Measurements from ENCODE around the gene CHKA. TPM values are rescaled to one million over a fixed set of nuclear protein-coding genes. Genes with fewer than 3 reads are reported as not detected.

CHKA gene
- total RNA-seq, 1 experiment from 2014 or later, result 63.0 TPM

- H4K5ac ChIP-seq (ENCODE audit: insufficient read length, low read depth, low read length), result no peak overlapping the region
- no peak overlapping the region for H3K14ac ChIP-seq (ENCODE audit: insufficient read depth, low read length)
- no peaks in the 10 kb centered on the region for H3K9me3 Mint-ChIP-seq
- H3K56ac ChIP-seq (ENCODE audit: insufficient read length, low read depth, low read length), result no peak overlapping the region
- no peaks in the 10 kb centered on the region for H3K79me2 ChIP-seq (ENCODE audit: insufficient read depth, low read length)
- H2BK5ac ChIP-seq (ENCODE audit: insufficient read length, low read length), result no peak overlapping the region
- DNase-seq, result no peak
- H3K9ac ChIP-seq (ENCODE audit: extremely low read depth, insufficient read length, low read length), result no peak overlapping the region
- no peak overlapping the region for H3K18ac ChIP-seq (ENCODE audit: insufficient read length, low read depth, low read length)
- no peaks in the 10 kb centered on the region for H3K36me3 Mint-ChIP-seq (ENCODE audit: insufficient read depth in 1 of 3, low read depth in 3 of 3)
- no peak overlapping the region; a peak in 1 of 5 replicates for H3K4me3 Mint-ChIP-seq
- H3K27me3 ChIP-seq (ENCODE audit: insufficient read depth, low read length), result no peaks in the 10 kb centered on the region
- TF ChIP-seq CTCF (conservative IDR thresholded peaks at IDR 0.05), result no peak
- no peaks in the 10 kb centered on the region for H3K23me2 ChIP-seq (ENCODE audit: insufficient read length, low read depth, low read length, poor library complexity, severe bottlenecking)
- H4K20me1 ChIP-seq (ENCODE audit: control insufficient read depth, insufficient read depth, insufficient read length), result no peaks in the 10 kb centered on the region
- H3K4me1 Mint-ChIP-seq, result peaks cover 0 to 6% of the 10 kb centered on the region in 2 experiments; a peak in 1 of 4 replicates
- H2BK20ac ChIP-seq (ENCODE audit: low read depth, low read length, poor library complexity, severe bottlenecking), result no peak overlapping the region
- no peak overlapping the region for H2AK5ac ChIP-seq (ENCODE audit: insufficient read length, low read length)
- no peak overlapping the region for H4K91ac ChIP-seq (ENCODE audit: insufficient read length, low read depth, low read length)
- no peaks in the 10 kb centered on the region for H3K4me1 ChIP-seq (ENCODE audit: insufficient read depth, low read length)
- no CpG with 5 or more reads among the region's 18 CpGs for WGBS (ENCODE audit: extremely low coverage, insufficient read length, low lambda C conversion rate)
- H2BK120ac ChIP-seq (ENCODE audit: low read depth, low read length, poor library complexity, severe bottlenecking), result no peak overlapping the region
- H3K79me1 ChIP-seq (ENCODE audit: insufficient read depth, low read depth, low read length, poor library complexity, severe bottlenecking), result no peaks in the 10 kb centered on the region
- H3K23ac ChIP-seq (ENCODE audit: insufficient read length, low read depth, low read length), result no peak overlapping the region
- no peaks in the 10 kb centered on the region for H3K9me3 ChIP-seq (ENCODE audit: control insufficient read depth, low read depth, low read length)
- H2BK15ac ChIP-seq (ENCODE audit: low read depth, low read length), result no peak overlapping the region
- no peaks in the 10 kb centered on the region for H3K27me3 Mint-ChIP-seq (ENCODE audit: low read depth)
- H3K27ac ChIP-seq (ENCODE audit: insufficient read length, low read depth, low read length), result no peak overlapping the region
- H4K8ac ChIP-seq (replicated peaks; ENCODE audit: insufficient read length, low read depth, low read length), result no peak overlapping the region
- H2BK12ac ChIP-seq (ENCODE audit: insufficient read length, low read depth, low read length), result no peak overlapping the region
- peak overlapping the region in 1 of 3 experiments; percentile 28; a peak in 1 of 7 replicates for H3K27ac Mint-ChIP-seq
- H2AFZ ChIP-seq (ENCODE audit: low read length), result no peak overlapping the region
- H3K4me2 ChIP-seq (ENCODE audit: insufficient read depth, insufficient read length, low read length), result no peak overlapping the region
- no peak overlapping the region for H3K4ac ChIP-seq (ENCODE audit: low read depth, low read length)
- no peak overlapping the region for H3T11ph ChIP-seq (ENCODE audit: low read length)
Observed at GRCh38 chr11:68148071-68148805, 27.1 kb upstream of the CHKA start.

All from H9 (cell line).